HEK293T (cell line): ENCODE data around the gene DNAJA4.

Experiments
- CTCF ChIA-PET: fragments of 350-600 bp; formaldehyde crosslinking; extraction: SDS; loops from one replicate; lab custom pipeline; 2021; ENCODE audit warnings: antibody characterized with exemption, inconsistent platforms; lab: Yijun Ruan, JAX
- POLR2A ChIA-PET: fragments of 350-600 bp; formaldehyde crosslinking; extraction: SDS; loops from one replicate; lab custom pipeline; 2020; ENCODE audit warnings: antibody characterized with exemption, inconsistent platforms; lab: Yijun Ruan, JAX
- DNase-seq: peaks from one replicate; pipeline ENCODE4 v3.0.0; 2012; ENCODE audit warnings: mixed read lengths; ENCODE audit errors: extremely low spot score
- ARNT ChIP-seq: fragments of 450-650 bp; IDR thresholded peaks from 2 replicates; pipeline ENCODE4 v1.6.1; 2017; ENCODE audit warnings: mild to moderate bottlenecking
- BHLHE40 ChIP-seq: fragments of 450-650 bp; IDR thresholded peaks from 2 replicates; pipeline ENCODE4 v1.6.1; 2016; ENCODE audit warnings: mild to moderate bottlenecking, moderate library complexity, borderline replicate concordance
- CTBP1 ChIP-seq: fragments of 450-650 bp; IDR thresholded peaks from 2 replicates; pipeline ENCODE4 v1.6.1; 2016; ENCODE audit warnings: borderline replicate concordance
- ELF4 ChIP-seq: fragments of 450-650 bp; IDR thresholded peaks from 2 replicates; pipeline ENCODE4 v1.6.1; 2017; ENCODE audit warnings: antibody characterized with exemption
- FOXA1 ChIP-seq: fragments of 450-650 bp; IDR thresholded peaks from 2 replicates; pipeline ENCODE4 v1.6.1; 2016; ENCODE audit warnings: mild to moderate bottlenecking
- FOXK2 ChIP-seq: fragments of 450-650 bp; IDR thresholded peaks from 2 replicates; pipeline ENCODE4 v1.6.1; 2016; ENCODE audit warnings: mild to moderate bottlenecking
- FOXM1 ChIP-seq: fragments of 450-650 bp; IDR thresholded peaks from 2 replicates; pipeline ENCODE4 v1.6.1; 2017; ENCODE audit warnings: mild to moderate bottlenecking, borderline replicate concordance
- HDGF ChIP-seq: fragments of 450-650 bp; IDR thresholded peaks from 2 replicates; pipeline ENCODE4 v1.6.1; 2017; ENCODE audit warnings: antibody characterized with exemption, borderline replicate concordance
- L3MBTL2 ChIP-seq: fragments of 450-650 bp; conservative IDR thresholded peaks from 2 replicates; pipeline ENCODE4 v1.6.1; 2016; ENCODE audit warnings: mild to moderate bottlenecking
- LEF1 ChIP-seq: fragments of 450-650 bp; IDR thresholded peaks from 2 replicates; pipeline ENCODE4 v1.6.1; 2017; ENCODE audit warnings: mild to moderate bottlenecking, borderline replicate concordance
- NFRKB ChIP-seq: fragments of 450-650 bp; IDR thresholded peaks from 2 replicates; pipeline ENCODE4 v1.6.1; 2016; ENCODE audit warnings: mild to moderate bottlenecking, moderate library complexity
- SP1 ChIP-seq: fragments of 450-650 bp; IDR thresholded peaks from 2 replicates; pipeline ENCODE4 v1.6.1; 2017
- SUZ12 ChIP-seq: fragments of 450-650 bp; IDR thresholded peaks from 2 replicates; pipeline ENCODE4 v1.6.1; 2016; ENCODE audit warnings: mild to moderate bottlenecking
- TARDBP ChIP-seq: fragments of 450-650 bp; IDR thresholded peaks from 2 replicates; pipeline ENCODE4 v1.6.1; 2016
- ZNF384 ChIP-seq: fragments of 450-650 bp; IDR thresholded peaks from 2 replicates; pipeline ENCODE4 v1.6.1; 2016
- TF ChIP-seq, protein P1 (sequence below): fragments of 450-650 bp; IDR thresholded peaks from 2 replicates; pipeline ENCODE4 v1.6.1; 2016

Gene DNAJA4

DNA sequence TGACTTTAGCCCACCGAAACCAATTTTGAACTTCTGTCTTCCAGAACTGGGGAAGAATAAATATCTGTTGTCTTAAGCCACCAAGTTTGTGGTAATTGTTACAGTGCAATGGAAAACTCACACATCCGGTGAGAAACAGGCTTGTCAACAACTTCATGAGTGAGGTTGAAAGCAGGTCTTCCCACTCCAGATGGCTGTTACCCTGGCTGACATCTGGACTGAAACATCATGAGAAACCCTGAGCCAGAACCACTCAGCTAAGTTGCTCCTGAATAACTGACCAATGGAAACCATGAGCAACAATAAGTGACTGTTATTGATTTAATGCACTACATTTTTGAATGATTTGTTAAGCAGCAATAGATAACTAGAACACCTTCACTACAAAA lies 40.3 kb upstream of the DNAJA4 start:
- POLR2A ChIA-PET, result no interaction called here
- no peak for DNase-seq
- TF ChIP-seq FOXM1, result no peak
- TF ChIP-seq NFRKB, result no peak
- TF ChIP-seq BHLHE40, result no peak
- no peak for TF ChIP-seq L3MBTL2
- TF ChIP-seq CTBP1, result no peak
- no peak for TF ChIP-seq FOXK2
- no peak for TF ChIP-seq ZNF384
- no peak for TF ChIP-seq LEF1
- no peak for TF ChIP-seq ELF4
- no peak for TF ChIP-seq TARDBP
- TF ChIP-seq, protein P1, sequence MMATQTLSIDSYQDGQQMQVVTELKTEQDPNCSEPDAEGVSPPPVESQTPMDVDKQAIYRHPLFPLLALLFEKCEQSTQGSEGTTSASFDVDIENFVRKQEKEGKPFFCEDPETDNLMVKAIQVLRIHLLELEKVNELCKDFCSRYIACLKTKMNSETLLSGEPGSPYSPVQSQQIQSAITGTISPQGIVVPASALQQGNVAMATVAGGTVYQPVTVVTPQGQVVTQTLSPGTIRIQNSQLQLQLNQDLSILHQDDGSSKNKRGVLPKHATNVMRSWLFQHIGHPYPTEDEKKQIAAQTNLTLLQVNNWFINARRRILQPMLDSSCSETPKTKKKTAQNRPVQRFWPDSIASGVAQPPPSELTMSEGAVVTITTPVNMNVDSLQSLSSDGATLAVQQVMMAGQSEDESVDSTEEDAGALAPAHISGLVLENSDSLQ, result no peak
- no peak for TF ChIP-seq FOXA1
- CTCF ChIA-PET, result interaction anchor here (1.4 kb wide), 1 partner anchor 28 kb away, joined by 3 read pairs; no protein-coding TSS in a partner anchor

DNA sequence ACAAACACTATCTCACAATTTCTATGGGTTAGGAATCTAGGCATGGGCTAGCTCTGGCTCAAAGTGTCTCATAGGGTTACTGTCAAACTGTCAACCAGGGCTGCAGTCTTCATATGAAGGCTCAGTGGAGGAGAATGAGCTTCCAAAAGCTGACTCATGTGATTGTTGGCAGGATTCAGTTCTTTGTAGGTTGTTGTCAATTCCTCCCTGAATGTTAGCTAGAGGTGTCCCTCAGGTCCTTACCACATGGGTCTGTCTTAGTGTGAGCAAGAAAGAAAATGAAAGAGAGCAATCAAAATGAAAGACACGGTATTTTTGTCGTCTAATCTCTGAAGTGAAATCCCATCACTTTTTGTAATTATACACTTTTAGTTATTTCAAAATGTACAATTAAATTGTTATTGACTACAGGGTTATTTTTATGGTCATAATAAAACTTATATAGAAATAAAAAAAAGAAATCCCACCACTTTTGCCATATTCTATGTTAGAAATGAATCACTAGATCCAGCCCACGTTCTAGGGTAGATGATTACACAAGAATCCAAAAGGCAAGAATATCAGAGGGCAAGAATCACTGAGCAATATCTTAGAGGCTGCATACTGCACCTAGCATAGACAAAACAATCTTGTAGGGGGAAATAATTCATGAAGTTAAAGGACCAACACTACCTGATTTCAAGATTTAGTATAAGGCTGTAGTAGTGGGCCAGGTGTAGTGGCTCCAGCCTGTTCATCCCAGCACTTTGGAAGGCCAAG lies 38.4 kb upstream of the DNAJA4 start:
- CTCF ChIA-PET, result interaction anchor here (0.7 to 1.1 kb wide), 2 partner anchors 16 to 83 kb away, joined by 3 to 4 read pairs; no protein-coding TSS in a partner anchor
- no peak for TF ChIP-seq LEF1
- POLR2A ChIA-PET, result no interaction called here
- no peak for DNase-seq

DNA sequence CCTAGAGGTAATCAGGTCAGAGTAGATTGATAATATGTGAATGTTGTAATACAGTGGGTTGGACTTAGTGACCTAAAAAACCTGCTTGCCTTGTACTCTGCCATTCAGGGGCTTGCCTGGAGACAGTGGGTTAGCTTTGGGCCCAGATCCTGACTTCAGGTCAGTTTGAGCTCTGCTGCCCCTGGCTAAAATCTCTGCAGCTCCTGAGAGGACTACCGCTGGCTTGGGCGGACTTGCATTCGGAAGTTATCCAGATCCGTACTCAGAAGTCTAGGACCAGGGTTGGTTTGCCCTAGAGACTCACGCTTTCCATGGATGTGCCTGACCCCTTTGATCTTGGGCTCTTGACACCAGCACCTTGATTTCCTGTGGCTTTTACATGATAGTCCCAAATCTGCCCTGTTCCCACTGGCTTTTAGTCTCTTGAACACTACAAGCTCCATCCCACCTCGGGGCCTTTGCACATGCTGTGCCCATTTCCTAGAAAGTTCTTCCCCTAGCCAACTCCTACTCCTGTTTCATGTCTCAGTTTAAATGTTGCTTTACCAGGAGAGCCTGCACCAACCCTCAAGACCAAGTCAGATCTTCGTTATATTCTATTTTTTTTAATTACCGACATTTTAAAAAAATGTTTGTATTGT lies 35.9 kb upstream of the DNAJA4 start:
- DNase-seq, result no peak
- ChIA-PET POLR2A (no interaction called here), CTCF (interaction anchor here (0.8 to 1.5 kb wide), 3 partner anchors 12 to 320 kb away, joined by 3 to 6 read pairs (median 3); no protein-coding TSS in a partner anchor)
- TF ChIP-seq LEF1 (no peak), HDGF (no peak), BHLHE40 (no peak), ARNT (no peak), CTBP1 (no peak), ZNF384 (no peak), SUZ12 (no peak), FOXA1 (no peak), TARDBP (no peak), L3MBTL2 (no peak), SP1 (no peak), NFRKB (no peak), FOXM1 (no peak), FOXK2 (no peak), ELF4 (no peak)
- TF ChIP-seq, protein P1, result no peak

DNA sequence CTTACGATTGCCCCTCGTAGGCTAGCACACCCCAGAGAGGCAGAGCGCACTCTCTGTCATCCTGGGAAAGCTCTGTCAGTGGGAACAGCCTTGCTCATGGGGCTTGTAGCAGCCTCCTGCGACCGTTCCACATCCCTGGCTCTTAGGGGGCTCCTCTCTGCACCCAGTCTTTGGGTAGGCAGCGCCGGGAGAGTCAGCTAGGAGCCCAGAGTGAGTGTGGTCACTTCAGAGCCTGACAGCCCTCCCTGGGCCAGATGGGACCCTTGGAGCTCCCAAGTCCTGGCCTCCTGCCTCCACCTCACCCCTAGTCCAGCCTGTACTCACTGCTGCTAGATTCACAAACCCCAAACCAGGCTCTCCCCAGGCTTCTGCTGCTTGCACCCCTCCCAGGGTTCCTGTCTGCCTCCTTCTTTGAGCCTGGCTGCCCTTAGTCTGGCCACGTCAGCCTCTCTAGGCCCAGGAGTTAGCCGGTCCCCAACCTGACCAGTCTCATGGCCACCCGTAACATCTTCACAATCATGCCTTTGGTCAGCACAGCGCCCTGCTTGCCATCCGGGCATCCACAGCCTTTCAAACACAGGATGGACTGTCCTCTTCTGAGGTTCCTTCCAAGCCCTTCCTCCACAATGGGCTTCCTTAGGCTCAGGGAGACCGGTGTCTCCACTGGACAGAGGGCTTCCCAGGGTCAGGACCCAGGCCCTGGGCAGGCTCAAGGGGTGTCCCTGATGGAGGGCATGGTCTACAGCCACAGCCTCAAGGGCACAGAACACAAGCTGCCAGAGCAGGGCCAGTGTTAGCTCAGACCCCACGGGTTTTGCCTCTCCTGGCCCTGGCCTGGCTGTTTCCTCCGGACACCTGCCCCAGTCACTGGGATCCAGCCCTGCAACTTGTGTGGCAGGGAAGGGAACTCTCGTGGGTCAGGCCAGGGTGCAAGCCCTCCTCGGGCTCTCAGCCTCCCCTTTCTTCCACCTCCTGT lies 34.6 kb upstream of the DNAJA4 start:
- DNase-seq, result no peak
- no peak for TF ChIP-seq CTBP1
- no peak for TF ChIP-seq ARNT
- no peak for TF ChIP-seq FOXK2
- no peak for TF ChIP-seq ELF4
- TF ChIP-seq SUZ12, result no peak
- no peak for TF ChIP-seq BHLHE40
- TF ChIP-seq ZNF384, result no peak
- no peak for TF ChIP-seq LEF1
- TF ChIP-seq, protein P1, result no peak
- no peak for TF ChIP-seq HDGF
- TF ChIP-seq FOXM1, result no peak
- no peak for TF ChIP-seq L3MBTL2
- TF ChIP-seq TARDBP, result no peak
- TF ChIP-seq SP1, result no peak
- no peak for TF ChIP-seq FOXA1
- ChIA-PET POLR2A (no interaction called here), CTCF (interaction anchor here (1.1 to 1.5 kb wide), 2 partner anchors 11 kb away, joined by 3 to 6 read pairs; no protein-coding TSS in a partner anchor)

DNA sequence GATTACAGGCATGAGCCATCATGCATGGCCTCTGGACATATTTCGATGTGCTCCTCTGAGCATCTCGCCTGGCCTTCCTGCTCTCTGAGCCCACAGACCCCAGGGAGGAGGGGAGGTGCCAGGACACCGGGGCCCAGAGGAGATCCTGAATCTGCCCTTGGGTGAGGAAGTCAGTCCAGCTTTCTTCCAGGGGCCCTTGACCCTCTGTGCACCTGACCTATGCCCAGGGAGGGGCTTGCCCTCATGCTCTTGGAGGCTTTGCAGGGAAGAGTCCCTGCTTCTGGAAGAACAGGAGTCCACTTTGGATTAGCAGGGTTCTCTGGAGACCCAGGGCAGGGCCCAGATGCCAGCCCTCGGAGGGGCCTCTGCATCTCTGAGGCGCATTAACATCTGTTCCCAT lies 31.4 kb upstream of the DNAJA4 start:
- TF ChIP-seq ELF4, result no peak
- no peak for TF ChIP-seq FOXA1
- TF ChIP-seq BHLHE40, result no peak
- TF ChIP-seq SP1, result no peak
- no peak for TF ChIP-seq ZNF384
- TF ChIP-seq ARNT, result no peak
- no peak for TF ChIP-seq FOXK2
- TF ChIP-seq, protein P1, result no peak
- no peak for TF ChIP-seq CTBP1
- no peak for TF ChIP-seq TARDBP
- TF ChIP-seq LEF1, result no peak
- TF ChIP-seq HDGF, result no peak
- ChIA-PET POLR2A (no interaction called here), CTCF (no interaction called here)
- no peak for DNase-seq
